Fibroblast of skin of left biceps (primary cell): ENCODE results near the gene KDM4B.

Experiments used
- DNase-seq, 2 experiments: peaks; one replicate each; pipeline ENCODE4 v3.0.0-alpha.2; 2013; ENCODE audit warnings: low read depth in 2 of 2

Gene KDM4B

DNA sequence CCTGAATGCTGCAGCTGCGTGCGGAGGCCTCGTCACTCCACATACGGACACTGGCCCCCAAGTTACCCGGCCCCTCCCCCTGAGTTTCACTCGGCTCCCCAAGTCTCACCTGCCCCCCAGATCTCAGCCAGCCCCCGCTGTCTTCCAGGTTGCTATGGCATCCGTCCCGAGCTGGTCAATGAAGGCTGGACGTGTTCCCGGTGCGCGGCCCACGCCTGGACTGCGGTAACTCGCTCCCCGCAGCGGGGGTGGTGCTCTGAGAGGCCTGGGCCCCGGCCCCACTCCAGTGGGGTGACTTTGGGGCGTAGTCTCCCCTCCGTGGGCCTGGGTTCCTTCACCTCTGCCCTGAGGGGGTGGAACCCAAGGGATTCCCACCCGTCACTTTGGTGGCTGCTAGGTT is 168.2 kb downstream of the KDM4B start:
- DNase-seq, result no peak

DNA sequence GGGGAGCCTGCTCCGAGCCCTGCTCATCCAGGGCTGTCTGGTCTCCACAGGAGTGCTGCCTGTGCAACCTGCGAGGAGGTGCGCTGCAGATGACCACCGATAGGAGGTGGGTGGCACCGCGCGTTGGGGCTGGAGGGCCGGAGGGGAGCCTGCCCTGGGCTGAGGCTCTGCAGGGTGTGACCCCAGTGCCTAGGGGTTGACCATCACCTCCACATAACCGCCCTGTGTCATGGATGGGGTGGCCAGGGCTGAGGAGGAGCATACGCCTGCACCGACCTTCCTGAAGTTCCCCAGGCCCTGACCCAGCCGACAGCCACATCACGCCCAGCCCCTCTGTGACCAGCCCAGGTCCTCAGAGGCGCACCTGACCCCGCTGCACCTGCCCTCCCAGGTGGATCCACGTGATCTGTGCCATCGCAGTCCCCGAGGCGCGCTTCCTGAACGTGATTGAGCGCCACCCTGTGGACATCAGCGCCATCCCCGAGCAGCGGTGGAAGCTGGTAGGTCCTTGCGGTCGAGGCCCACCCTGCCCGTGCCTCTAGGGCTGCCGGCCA is 168.7 kb downstream of the KDM4B start:
- no peak for DNase-seq

DNA sequence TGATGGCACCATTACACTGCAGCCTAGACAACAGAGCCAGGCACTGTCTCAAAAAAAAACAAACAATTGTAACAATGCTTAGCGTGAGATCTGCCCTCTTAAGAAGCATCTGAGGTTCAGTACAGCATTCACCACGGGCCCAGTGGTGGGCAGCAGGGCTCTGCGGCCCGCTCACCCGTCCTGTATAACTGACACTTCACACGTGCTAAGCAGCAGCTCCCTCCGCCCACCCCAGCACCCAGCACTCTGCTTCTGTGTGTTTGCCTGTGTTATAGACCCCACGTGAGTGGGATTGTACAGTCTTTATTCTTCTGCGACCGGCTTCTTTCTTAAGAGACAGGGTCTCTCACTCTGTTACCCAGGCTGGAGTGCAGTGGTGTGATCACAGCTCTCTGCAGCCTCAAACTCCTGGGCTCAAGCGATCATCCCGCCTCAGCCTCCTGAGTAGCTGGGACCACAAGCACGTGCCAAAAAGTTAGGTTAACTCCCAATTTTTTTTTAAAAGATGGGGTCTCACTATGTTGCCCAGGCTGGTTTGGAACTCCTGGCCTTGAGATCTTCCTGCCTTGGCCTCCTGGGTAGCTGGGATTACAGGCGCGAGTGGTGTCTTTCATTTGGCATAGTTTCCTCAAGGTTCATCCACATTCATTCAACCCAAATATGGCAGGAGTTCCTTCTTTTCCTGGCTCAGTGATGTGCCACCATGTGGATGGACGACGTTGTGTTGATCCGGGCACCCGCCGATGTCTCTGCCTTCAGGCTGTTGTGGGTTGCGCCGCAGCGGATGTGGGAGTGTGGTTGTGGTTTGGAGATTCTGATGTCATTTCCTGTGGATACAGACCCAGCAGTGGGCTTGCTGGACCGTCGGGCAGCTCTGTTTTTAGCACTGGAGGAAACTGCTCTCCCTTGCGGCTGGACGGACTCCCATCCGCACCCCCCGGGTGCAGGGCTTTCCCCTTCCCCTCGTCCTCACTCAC is 170.0 kb downstream of the KDM4B start:
- peak in 1 of 2 experiments; percentile 3 for DNase-seq

- no peak for DNase-seq
These were observed 170.8 kb downstream of the KDM4B start for GRCh38 chr19:5139583-5140325.

GRCh38 chr19:5141129-5141849 is 172.4 kb downstream of the KDM4B start:
- DNase-seq, result no peak

GRCh38 chr19:5141850-5142724 is 173.2 kb downstream of the KDM4B start:
- no peak for DNase-seq

- DNase-seq, result no peak
These were observed 173.8 kb downstream of the KDM4B start for GRCh38 chr19:5142725-5143097.

DNA sequence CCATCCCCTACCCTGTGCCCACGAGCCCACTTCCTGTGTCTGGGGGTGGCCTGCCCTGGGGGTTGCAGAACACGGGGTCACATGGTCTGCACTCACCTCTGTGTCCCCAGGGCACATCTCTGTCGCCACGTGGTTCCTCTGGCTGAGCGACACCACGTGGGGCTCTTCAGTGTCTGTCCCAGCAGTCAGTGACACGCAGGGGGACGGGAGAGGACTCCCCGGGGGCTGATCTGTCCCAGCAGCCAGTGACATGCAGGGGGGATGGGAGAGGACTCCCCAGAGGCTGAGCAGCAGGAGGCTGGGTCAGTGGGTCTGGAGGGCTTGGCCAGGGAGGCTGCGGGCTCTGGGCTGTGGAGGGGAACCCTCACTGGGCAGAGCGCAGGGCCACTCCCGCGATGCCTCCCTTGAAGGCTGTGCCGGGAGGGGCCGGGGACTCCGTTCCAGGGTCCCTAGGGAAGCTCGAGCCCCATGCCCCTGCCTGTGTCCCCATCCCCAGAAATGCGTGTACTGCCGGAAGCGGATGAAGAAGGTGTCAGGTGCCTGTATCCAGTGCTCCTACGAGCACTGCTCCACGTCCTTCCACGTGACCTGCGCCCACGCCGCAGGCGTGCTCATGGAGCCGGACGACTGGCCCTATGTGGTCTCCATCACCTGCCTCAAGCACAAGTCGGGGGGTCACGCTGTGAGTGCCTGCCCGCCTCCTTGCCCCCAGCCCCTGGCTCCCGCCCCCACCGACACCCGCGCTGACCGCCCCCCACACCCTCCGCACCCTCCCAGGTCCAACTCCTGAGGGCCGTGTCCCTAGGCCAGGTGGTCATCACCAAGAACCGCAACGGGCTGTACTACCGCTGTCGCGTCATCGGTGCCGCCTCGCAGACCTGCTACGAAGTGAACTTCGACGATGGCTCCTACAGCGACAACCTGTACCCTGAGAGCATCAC is 174.8 kb downstream of the KDM4B start:
- DNase-seq, result no peak

DNA sequence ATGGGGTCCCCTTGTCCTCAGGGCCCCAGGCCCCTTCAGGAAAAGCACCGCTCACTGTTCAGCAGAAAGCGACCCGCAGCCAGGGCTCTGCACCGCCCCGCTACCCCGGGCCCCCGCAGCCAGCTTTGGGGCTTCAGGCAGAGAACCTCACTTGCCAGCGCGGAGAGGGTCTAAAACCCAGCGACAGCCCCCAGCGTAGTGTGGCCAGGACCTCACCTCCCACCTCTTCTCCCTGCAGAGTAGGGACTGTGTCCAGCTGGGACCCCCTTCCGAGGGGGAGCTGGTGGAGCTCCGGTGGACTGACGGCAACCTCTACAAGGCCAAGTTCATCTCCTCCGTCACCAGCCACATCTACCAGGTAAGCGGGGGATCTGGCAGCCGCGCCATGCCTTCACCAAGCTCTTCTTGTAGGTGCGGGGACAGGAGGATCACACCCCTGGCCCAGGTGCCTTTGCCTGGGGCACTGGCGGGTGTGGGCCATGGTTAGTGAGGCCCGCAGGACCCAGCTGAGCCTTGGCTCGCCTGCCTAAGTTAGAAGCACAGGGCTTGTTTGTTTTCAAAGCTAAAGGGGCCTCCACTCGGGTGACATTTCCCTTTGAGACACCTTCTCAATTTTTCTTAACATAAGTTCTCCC is 175.7 kb downstream of the KDM4B start:
- DNase-seq, result no peak

- DNase-seq, result no peak
These were observed 176.9 kb downstream of the KDM4B start for GRCh38 chr19:5145521-5146511.

DNA sequence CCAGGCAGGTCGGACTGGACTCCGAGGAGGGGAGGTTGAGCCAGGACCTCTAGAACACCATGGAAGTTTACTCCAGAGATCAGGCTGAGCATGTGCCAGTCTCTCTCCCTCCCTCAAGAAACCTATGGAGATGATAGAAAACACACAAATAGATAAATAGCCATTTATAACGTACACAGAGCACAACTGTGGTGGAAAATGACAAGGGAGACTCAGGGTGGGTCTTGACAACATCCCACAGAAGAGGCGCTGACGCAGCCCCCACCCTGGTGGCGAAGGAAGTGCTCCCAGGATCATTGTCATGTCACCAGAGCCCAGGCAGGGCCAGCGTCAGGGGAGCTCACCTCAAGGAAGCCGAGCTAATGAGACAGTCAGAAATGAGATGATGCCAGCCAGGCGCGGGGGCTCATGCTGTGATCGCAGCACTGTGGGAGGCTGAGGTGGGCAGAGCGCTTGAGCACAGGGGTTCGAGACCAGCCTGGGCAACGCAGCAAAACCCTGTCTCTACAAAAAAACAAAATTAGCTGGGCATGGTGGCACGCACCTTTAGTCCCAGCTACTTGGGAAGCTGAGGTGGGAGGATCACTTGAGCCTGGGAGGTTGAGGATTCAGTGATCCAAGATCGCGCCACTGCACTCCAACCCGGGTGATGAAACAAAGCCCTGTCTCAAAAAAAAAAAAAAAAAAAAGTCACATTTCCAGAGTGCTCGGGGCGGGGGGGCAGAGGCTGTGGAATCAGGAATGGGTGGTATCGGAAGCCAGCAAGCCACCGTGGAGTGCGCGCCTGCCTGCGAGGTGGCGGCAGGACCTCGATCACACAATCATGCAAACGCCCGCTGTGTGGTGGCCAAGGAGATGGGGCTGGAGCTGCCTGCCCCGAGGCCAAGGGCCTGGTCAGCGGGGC is 178.4 kb downstream of the KDM4B start:
- no peak for DNase-seq

DNA sequence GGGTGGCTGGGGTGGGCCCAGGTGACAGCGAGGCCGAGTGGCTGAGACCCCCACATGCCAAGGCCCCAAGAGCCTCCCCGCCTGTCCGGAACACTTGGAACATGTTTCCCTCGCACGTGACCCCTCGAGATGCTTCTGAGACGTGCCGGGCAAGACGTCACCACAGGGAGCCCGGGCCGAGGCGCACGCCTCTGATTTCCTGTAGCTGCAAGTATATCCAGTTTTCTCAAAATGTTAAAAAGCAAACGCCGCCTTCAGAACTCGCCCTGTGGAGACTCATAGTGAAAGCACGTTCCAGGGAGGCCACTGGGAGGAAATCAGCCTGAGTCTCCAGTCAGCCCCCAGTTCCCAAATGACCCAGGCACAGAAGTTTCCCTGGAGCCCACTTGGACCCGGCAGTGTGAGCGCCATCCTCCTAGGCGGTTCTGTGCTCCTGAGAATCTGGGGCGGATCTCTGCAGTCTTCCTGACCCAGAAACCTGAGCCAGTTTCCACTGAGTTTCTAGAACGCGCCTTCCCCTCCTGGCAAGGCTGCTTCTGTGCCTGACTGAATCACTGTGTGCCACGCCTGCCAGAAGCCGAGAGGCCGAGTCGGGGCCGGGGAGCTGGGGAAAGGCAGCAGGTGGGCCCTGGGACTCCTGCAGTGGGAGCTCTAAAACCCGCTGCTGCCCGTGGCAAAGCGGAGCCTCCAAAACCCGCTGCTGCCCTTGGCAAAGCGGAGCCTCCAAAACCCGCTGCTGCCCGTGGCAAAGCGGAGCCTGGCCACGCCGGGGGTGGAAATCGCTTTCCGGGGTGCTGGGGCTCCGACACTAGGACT is 179.3 kb downstream of the KDM4B start:
- DNase-seq, result no peak

DNA sequence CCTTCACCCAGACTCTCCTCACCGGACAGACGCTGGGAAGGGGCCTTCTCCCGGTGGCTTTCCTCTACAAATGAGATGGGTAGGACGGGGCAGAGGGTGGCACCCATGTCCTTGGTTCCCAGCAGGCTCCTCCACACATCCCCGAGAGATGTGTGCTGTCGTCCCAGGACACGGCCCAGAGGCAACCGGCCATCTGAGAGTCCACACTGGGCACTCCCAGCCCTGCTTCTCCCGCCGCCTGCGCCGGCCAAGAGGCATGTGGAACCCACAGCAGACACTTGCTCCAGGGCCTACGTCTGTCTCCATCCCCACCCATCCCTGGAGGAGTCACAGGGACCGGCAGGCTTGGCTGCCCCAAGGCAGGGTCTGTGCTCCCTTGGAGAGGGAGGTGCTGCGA is 179.9 kb downstream of the KDM4B start:
- DNase-seq, result no peak

GRCh38 chr19:5149508-5149907 is 180.6 kb downstream of the KDM4B start:
- DNase-seq, result no peak

DNA sequence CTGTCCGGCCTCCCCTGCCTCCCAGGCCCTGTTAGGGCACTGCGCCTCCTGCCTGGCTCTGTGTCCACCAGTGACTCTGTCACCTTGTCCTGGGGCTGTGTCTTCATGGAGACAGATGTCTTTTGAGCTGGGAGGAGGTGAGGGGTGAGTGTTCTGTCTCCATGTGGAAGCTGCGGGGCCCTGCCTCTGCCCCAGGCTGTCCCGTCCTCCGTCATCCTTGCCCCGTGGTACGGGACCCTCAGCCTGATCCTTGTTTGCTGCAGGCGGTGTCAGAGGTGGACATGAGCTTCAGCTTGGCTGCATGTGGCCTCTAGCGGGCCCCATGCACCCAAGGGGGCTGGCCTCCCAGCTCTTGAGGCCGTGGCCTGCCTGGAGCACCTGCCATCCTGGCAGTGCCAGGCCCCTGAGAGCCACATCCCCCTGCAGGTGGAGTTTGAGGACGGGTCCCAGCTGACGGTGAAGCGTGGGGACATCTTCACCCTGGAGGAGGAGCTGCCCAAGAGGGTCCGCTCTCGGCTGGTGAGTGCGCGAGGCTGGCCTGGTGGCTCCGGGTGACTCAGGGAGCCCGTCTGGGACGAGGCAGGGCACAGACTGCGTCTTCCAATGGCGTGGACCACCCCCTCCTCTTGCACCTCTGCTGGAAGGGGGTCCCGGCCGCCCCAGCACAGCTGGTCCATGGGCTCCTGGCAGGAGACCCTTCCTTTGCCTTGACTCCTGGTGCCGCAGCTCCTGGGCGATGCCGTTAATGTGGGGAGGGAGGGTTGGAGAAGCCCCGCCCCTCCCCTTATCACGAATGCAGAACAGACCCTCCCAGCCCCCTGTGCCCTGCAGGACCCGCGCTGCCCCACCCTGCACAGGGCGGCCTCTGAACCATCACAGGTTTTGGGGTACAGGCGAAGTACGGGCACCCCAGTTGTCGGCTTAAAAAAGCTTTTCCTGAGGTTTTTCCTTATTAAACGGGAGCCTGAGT is 181.3 kb downstream of the KDM4B start:
- DNase-seq, result no peak
